Gastroesophageal sphincter (tissue), 3 donors: ENCODE results near the gene GALNT10.

Experiments
- CTCF ChIP-seq, 4 experiments: fragments of 200-600 bp in 2 of 4; fragments of 450-650 bp in 2 of 4; sonication (generic) in 1 of 4; IDR thresholded peaks; one replicate each; pipeline ENCODE4 v1.5.1; 2017 to 2019; ENCODE audit warnings: antibody characterized with exemption in 4 of 4, mild to moderate bottlenecking in 2 of 4, moderate library complexity in 2 of 4
- EP300 ChIP-seq: sonication (generic); formaldehyde crosslinking; IDR thresholded peaks from one replicate; pipeline ENCODE4 v1.6.1; 2017; ENCODE audit warnings: antibody characterized with exemption, mild to moderate bottlenecking

DNA sequence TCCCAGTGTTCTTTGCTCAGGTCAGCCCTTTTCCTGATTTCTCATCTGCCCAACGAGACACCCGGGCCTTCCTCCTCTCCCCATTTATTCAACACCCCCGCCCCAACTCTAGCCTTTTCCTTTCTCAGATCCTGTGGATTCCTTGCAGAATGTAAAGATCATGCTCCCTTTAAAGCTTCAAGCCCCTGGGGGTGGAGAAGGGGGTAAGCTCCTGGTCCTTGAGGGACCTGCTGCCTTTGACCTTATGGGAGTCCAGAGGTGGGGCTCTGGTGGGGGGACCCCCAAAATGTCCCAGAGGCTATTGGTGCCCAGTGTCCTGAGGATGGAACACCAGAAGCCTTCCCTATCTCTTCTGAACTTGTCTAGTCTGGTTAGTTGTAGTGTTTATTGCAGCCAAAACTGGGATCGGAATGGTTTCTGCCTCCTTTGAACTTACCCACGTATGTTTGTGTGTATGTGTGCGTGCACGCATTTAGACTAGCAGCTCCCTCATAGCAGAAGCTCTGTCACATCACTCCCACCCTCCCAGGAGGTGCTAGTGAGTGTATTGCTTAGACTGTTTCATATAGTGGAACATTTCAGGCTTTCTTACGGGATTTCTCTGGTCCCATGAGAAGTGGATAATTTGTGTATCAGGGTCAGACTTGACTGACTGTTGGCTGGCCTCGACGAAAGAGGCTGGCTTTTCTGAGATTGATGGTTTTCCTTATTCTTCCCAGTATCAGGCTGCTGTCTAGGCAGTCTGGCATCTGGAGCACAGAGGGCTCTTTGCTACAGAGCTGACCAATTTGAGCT, 1.1 kb downstream of the GALNT10 start:
- no peak for TF ChIP-seq CTCF (IDR thresholded peaks at IDR 0.05)
- TF ChIP-seq EP300: no peak
